Brain pericyte (primary cell): ENCODE results near the gene COMMD6.

Experiments used
- DNase-seq: peaks from one replicate; pipeline ENCODE4 v3.0.0-alpha.2; 2012; ENCODE audit warnings: low read depth, low spot score

The COMMD6 gene

DNA sequence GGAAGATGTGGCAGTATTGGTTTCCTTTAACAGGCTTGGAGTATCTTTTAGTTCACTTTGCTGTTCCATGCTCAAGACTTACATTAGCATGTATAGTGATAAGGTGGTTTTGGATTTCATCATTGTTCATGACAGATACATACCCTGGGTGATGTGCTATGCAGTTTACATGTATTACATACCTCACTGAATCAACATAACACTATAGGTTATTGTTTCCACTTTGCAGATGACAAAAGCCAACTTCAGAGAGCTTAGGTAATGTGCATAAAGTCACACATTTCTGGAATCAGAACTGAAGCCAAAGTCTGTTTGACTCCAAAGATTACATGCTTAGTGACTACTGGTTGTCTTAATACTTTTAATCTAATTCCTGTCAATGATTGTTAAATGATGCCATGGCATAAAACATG is 7.1 kb downstream of the COMMD6 start:
- DNase-seq, result no peak

DNA sequence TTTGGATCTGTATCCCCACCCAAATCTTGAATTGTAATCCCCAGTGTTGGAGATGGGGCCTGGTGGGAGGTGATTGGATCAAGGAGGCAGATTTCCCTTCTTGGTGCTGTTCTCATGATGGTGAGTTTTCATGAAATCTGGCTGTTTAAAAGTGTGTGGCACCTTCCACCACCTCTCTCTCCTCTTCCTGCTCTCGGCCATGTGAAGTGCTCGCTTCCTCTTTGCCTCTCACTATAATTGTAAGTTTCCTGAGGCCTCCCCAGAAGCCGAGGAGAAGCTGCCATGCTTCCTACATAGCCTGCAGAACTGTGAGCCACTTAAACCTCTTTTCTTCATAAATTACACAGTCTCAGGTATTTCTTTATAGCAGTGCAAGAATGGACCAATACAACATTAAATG is 15.7 kb downstream of the COMMD6 start:
- no peak for DNase-seq

DNA sequence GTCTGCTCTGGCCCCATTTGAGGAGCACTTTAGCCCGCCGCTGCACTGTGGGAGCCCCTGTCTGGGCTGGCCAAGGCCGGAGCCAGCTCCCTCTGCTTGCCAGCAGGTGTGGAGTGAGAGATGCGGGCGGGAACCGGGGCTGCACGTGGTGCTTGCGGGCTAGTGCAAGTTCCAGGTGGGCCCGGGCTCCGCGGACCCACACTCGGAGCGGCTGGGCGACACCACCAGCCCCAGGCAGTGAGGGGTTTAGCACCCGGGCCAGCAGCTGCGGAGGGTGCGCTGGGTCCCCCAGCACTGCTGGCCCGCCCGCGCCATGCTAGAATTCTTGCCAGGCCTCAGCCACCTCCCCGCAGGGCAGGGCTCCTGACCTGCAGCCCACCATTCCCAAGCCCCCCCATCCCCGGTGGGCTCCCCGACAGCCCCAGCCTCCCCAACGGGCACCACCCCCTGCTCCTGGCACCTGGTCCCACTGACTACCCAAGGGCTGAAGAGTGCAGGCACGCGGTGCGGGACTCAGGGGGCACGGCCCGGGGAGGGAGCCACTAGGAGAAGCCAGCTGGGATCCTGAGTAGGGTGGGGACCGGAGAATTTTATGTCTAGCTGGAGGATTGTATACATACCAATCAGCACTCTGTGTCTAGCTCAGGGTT is 19.1 kb downstream of the COMMD6 start:
- no peak for DNase-seq

DNA sequence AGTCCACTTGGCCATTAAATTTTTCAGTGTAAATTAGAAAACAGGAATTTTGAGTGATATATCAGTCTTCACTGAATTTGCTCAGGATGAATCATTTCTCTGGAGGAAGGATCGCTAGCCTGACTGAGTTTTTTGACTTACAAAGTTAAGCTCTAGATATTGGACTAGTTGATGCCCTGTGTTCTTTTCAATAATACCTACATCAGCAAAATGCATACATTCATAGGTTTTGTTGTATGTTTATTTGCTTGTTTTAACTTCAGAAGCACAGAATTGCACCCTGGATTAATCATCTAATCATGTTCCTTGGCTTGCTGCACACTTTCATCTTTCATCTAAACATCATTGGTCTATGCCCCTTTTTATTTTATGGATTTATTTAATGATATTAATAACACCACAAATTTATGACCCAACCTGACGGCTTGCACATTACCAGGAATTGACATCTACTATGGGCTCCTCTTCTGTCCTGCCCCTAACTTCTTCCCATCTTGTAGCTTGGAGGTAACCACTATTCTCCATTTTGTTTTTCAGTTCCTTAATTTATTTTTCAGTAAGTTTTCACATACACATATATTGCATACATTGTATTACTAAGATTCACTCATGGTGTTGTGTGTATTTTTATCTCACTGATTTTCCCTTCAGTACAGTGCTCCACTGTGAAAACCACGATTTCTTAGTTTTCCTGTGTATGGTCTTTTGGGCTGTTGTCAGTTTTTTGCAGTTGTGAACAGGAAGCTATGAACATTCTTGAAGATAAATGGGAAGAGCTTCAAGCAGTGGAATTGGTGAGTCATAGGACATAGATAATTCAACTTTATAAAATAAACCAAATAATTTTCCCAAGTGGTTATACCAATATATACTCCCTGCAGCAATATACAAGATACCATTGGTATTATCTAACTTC is 23.3 kb downstream of the COMMD6 start:
- no peak for DNase-seq

DNA sequence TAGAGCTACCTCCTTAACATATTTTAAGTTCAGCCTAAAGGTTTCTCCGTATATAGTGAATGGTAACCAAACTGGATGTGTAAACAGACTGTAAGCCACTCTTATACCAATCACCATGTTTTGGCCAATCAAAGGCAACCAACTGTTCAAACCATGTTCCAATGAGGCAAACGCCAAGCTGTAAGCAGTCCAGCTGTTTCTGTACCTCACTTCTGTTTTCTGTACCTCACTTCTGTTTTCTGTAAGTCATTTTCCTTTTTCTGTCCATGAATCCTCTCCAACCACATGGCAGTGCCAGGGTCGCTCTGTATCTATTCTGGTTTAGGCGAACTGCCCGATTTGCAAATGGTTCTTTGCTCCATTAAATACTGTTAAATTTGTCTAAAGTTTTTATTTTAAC is 24.4 kb downstream of the COMMD6 start:
- DNase-seq, result no peak

DNA sequence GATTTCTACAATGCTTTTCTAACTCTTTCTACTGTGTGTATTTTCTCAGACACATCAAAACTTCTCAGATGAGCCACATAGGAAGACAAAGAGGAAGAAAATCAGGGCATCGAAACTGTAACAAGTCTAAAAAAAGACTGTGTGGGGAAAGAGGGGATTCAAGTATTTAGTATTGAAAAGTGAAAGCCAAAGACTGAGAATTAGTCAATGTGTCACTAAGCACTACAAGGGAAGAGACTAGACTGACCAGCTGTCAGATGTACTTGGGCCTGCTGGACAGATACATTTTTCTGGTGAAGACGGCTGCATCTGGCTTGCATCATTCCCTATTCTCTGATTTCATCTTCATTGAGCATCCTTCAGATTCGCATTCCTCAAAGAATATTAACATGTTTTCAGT is 25.4 kb downstream of the COMMD6 start:
- DNase-seq, result no peak

DNA sequence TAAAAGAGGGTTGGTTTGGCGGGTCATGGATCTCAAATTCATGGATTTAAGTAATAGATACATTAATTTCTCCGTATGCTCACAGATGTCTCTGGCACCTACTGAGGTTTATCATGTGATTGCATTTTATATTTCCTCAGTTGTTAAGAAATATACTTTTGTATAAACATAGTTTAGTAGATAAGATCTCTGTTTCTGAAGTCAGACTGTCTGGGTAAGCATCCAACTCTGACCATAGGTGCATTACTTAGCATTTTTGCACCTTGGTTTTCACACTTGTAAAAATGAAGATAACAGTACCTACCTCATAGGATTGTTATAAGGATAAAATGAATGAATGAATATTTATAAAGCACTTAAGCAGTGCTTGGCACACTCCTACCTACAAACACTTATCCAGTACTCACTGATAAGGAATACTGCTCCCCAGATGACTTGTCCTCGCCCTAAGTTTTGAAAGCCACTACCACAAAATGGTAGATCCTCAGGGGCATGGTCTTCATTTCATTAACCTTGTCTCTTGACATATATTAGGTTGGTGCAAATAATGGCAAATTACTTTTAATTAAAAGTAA is 26.5 kb downstream of the COMMD6 start:
- no peak for DNase-seq

DNA sequence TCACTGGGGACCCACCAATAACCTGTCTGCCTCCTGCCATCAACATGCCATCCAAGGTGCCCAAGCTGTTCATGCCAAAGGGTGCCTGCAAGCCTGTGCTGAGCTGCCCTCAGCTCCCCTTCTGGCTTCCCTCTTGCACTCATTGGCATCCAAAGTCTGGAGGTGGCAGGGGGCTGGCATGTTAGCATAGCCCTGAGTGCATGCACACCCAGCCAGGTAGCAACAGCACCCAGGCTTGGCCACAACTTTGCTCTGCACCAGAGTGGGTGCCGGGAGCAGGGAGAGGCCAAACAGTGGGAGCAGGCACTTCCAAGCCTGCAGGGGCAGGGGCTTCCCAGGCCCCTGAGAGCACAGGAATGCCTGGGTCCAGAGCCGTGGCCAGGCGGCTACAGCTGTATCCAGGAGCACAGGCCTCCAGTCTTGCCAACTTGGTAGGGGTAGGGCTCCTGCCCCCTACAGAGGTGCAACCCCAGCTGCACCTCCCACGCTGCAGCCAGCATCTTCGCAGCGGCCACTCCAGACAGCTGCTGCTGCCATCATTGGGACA is 29.6 kb downstream of the COMMD6 start:
- DNase-seq, result no peak

DNA sequence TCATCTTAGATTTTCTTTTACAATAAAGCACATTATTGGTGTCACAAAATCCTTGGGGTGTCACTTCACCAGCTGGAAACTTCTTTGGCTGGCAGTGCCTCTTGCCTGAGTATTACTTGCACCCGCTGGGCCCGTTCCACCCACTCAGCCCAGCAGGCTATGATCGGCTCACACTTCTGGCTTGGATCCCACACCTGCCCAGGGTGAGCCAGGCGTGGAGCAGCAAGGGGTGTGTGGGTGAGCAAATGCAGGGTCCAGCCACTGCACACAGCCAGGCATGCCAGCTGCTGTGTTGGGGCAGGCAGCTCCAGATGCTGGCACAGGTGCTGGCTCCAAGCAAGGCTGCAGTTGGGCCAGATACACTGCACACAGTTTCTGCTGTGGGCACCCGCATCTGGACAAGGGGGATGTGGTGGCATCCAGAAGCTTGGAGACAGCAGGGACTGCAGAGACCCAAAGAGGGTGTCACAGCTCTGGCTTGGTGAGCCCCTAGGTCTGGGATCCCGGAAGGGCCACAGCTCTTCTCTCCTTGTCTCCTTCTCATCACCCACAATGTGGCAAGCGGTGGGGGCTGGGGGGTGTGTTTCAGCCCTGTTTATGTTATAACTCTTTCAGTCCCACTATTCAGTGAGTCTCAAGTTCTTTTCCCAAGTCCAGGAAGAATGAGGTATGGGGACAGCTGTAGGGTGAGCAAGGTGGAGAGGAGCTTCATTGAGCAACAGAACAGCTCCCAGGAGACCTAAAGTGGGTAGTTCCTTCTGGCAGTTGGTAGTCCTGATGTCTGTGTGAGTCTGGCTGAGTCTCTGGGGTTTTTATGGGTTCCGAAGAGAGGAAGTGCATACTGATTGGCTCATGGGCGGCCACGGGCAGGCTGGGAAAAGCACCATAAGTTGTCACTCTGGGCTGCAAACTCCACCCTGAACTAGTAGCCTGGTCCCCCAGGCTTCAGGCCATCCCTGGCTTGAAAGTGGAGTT is 30.3 kb downstream of the COMMD6 start:
- DNase-seq, result no peak

DNA sequence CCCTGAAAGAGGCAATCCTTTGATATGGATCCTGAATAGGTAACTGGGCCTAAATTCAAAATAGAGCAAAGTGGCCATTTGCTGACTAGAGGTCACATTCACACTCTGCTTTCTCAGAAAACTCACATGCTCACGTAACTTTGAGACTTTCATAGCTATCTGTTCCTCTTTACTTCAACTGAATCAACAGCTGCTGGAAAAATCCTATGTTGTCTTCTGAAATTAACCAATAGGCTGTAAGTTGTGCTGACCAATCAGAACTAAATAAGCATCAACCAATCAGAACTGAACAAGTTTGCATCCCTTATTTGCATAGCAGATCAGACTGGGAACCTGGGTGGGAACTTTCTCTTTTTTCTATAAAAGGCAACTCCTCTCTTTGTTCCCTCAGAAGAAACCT is 31.6 kb downstream of the COMMD6 start:
- no peak for DNase-seq

DNA sequence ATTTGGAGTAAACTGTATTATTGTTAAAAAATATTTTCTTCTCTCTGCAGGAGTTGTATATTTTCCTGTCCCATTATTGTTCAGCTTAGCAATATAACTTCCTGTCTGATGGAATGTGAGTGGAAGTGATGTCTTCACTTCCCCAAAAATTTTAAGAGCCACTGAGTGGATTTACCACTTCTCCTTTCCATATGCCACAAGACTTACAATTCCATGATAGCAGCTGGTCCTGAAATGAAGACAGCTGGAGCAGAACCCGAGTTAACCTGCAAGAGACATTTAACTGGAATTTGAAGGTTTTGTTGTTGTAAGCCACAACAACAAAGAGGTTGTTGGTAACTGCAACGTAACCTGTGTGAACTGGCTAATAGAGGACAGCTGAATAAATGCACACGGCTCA is 32.3 kb downstream of the COMMD6 start:
- DNase-seq, result no peak

DNA sequence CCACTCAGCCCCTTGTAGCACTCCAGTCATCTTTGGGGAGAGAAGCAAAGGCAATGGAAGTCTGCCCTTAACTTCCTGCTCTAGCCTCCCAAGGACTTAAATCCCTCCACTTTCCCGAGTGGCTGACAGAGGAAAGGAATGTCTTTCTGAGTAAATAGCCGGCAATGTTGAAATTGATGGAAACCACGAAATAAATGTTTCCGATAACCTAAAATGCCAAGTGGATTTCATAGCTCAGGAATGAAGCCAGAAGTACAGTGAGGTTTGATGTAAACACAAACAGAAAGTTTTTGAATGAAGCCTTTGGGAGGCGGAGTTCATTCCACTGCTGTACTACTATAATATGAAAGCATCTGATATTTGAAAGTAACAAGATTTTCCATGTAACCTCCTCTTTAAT is 41.7 kb downstream of the COMMD6 start:
- DNase-seq, result no peak

DNA sequence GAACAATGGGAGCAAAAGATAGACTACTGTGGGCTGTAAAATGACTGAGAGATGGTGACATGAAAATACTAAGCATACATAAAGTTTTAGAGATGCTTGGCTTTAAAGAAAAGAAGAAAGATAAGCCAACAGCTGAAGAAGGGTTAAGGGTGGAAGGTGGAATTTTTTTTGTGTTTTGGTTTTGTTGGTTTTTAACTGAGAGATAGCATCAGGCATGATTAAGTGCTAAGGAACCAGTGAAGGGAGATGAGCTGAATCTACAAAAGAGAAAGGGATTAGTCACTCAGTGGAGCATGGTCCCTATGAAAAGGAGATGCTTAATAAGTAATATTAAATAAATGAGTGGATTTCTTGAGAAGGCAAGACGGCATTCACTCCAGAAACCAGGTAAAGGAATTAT is 43.1 kb downstream of the COMMD6 start:
- no peak for DNase-seq

DNA sequence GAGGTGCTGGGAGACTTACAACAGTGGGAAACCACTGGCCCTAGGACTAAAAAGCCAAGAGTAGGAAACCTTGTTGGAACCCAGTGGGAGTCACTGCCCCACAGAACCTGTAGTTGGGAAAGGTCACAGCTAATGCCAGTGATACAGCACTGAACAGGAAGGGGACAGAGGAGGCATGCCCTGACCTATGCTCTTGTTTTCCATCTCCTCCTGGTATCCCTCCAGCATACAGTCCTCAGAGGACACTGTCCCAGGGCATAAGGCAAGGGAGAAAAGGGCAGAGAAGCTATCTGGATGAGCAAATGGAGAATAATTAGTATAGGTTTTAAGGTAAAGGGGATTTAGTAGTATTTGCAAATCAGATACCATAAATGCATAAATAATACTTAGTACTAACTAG is 44.5 kb downstream of the COMMD6 start:
- DNase-seq, result no peak

DNA sequence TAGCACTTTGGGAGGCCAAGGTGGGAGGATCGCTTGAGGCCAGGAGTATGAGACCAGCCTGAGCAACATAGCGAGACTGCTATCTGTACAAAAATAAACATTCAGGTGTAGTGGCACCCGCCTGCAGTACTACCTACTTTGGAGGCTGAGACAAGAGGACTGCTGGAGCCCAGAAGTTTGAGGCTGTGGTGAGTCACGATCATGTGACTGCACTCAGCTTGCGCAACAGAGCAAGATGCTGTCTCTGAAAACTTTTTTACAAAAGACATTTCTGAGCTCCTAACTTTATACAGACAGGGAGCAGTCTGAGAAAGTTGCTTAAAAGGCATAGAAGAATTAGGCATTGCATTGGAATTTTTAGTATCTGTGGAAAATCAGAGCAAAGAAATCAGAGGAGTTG is 45.3 kb downstream of the COMMD6 start:
- DNase-seq, result no peak

DNA sequence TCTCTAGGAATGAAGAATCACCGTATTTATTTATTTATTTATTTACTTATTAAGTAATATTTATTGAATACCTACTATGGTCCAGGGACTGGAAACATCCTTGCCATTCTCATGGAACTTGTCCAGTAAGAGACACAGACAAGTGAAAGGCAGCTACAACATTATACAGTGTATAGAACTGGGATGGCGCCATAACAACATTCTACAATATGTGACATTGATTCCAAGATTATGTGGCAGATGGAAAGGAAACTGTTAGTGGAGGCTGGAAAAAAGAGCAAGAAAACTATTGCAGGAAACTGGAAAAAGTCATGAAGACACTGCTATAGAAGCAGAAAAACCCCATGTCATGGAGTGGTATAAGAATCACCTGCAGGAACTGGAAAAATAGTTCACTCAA is 46.3 kb downstream of the COMMD6 start:
- DNase-seq, result no peak

DNA sequence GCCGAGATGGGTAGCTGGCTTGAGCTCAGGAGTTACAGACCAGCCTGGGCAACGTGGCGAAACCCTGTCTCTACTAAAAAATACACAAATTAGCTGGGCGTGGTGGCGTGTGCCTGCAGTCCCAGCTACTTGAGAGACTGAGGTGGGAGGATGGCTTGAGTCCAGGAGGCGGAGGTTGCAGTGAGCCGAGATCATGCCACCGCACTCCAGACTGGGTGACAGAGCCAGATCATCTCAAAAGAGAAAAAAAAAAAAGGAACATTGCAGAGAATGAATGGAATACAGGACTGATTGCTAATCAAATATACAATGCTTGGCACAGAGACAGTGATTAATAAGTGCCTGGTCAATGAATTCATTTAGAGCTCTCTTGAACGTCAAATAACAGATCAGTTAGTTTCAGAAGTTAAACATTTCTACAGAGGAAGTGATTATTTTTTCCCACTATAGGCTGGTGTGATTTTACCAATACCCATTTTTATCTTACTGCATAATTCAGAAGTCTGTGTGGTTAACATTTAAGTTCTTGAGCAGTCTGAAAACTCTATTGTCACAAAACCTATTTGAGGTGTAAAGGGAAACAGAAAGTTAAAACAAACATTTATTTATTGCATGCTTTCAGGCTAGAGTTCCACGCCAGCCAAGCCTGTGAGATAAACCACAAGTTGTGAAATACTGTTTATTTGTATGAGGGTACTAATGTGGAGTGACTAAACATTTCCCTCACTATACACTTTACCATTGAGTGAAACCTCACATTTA is 48.0 kb downstream of the COMMD6 start:
- no peak for DNase-seq

DNA sequence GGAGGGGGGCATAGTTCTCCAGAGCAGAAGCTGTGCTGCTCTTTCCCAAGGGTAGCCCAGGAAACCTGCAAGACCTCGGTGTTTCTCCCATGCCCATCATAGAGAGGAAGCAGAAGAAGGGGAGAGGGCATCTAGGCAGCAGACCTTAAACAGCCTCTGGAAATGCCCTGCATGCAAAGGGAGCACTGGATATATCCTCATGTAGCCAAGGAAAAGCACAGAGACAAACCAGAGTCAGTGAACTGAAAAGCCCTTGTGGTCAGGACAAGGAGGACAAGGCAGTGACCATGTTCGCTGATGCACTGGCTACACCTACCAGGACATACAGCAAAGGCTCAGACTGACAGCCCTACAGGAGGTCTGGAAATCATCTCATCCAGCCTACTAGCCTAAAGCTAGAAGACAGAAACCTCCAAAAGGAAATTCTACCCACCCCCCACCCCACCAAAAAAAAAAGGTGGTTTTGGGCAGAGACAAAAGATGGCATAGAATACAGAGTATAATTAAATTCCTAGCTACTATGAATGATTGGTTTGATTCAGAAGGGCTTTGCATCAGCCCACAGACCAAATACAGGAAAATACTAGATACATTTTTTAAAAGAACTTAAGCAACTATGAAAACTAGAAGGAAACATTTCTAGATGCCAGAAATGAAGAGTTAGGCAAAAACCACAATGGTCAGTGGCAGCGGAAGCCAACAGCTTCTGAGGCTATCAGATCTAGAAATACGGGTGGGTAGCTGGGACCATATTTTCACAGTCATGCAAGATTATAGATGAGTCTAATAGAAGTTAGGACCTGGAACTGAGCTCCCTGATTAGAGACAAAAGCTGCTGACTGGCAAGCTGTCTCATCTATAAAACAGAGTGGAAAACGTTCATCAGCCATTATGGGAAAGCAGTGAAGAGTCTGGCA is 51.2 kb downstream of the COMMD6 start:
- DNase-seq, result no peak

DNA sequence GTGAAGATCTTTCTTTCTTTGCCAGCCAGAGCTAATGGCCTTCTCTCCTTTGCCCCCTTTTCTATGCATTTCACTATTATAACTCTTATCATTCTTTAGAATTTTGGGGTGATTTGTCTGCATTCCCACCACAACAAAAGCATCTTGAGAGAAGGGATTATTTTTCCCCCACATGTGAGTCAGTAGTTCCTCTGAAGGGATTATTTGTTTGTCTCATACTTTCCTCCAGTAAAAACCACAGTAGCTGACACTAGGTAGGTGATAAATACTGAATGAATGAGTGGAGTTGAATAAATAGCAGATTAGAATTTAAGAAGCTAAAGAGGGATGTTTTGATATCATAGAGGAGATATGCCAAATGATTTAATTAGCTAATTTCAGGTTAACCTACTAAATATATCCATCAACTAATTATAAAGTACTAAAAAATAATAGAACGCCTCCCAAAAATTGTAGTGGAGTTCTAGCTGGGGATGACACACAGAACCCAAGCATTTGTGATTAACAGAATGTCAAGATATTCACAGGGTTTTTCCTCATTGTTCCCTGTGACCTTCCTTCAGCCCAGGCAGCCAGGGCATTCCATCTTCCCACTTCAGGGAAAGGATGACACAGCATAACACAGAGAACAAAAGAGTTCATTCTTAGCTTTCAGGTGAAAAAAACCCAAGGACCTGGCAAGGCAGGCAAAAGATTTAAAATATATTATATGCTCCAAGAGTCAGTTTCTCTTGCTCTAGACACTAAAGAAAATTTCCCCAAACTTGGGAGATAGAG is 52.2 kb downstream of the COMMD6 start:
- DNase-seq, result no peak
